Measurements from ENCODE around the gene NSL1.
"Not testable (repeated sequence)": the region's sequence is repeated elsewhere in the genome, so short reads cannot be mapped to it uniquely, and the experiment has no call there.

Gene NSL1

DNA sequence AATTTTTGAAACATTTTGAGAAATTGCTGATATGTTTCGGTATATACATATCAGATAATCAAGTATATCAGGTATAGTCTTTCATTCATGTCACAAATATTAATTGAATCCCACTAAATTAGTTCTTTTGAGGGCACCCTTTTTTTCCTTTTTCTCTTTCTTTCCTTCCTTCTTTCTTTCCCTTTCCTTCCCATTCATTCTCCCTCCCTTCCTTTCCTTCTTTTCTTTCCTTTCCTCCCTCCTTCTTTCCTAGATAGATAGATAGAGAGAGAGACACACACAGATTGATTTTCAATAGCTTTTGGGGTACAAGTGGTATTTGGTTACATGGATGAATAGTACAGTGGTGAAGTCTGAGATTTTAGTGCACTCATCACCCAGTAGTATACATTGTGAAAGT is 5.7 kb downstream of the NSL1 start:
- no peaks in the 10 kb centered on the region for H3K27me3 ChIP-seq (ENCODE audit: control insufficient read depth, insufficient read depth, low read length)
- H3K27ac ChIP-seq: no peak overlapping the region
- H3K9me3 ChIP-seq (ENCODE audit: control insufficient read depth, low read length): no peaks in the 10 kb centered on the region
- no peaks in the 10 kb centered on the region for H3K79me2 ChIP-seq
- no peak overlapping the region for H3K4me3 ChIP-seq (ENCODE audit: low read depth, low read length)
- no peak overlapping the region for H2AFZ ChIP-seq
- H3K36me3 ChIP-seq (ENCODE audit: control insufficient read depth, insufficient read depth, low read length): no peaks in the 10 kb centered on the region
- H3K9ac ChIP-seq: no peak overlapping the region
- H3K4me2 ChIP-seq (ENCODE audit: low read length): no peak overlapping the region
- TF ChIP-seq, protein P1, sequence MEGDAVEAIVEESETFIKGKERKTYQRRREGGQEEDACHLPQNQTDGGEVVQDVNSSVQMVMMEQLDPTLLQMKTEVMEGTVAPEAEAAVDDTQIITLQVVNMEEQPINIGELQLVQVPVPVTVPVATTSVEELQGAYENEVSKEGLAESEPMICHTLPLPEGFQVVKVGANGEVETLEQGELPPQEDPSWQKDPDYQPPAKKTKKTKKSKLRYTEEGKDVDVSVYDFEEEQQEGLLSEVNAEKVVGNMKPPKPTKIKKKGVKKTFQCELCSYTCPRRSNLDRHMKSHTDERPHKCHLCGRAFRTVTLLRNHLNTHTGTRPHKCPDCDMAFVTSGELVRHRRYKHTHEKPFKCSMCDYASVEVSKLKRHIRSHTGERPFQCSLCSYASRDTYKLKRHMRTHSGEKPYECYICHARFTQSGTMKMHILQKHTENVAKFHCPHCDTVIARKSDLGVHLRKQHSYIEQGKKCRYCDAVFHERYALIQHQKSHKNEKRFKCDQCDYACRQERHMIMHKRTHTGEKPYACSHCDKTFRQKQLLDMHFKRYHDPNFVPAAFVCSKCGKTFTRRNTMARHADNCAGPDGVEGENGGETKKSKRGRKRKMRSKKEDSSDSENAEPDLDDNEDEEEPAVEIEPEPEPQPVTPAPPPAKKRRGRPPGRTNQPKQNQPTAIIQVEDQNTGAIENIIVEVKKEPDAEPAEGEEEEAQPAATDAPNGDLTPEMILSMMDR (IDR thresholded peaks at IDR 0.05): no peak
- H3K4me1 ChIP-seq: no peaks in the 10 kb centered on the region

DNA sequence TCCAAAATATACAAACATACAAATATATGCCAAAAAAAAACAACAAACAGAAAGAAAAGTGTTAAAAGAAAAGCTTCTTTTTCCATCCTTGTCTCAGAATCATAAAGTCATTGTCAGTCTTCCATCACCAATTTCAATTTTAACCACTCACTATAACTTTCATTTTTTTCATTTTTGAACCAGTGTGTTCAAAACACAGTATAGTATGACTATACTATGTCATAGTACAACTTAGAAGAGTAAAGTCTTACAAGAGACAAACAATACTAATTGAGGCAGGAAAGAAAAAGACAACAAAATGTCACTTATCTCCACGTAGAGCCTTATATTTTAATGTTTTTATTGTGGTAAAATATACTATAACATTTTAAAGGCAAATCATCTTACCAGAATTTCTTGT is 7.6 kb downstream of the NSL1 start:
- no peak overlapping the region for H3K9ac ChIP-seq
- H3K27ac ChIP-seq: no peak overlapping the region
- no peaks in the 10 kb centered on the region for H3K4me1 ChIP-seq
- H3K9me3 ChIP-seq (ENCODE audit: control insufficient read depth, low read length): no peaks in the 10 kb centered on the region
- H3K4me3 ChIP-seq (ENCODE audit: low read depth, low read length): no peak overlapping the region
- H3K36me3 ChIP-seq (ENCODE audit: control insufficient read depth, insufficient read depth, low read length): no peaks in the 10 kb centered on the region
- TF ChIP-seq, protein P1 (IDR thresholded peaks at IDR 0.05): no peak
- H3K4me2 ChIP-seq (ENCODE audit: low read length): no peak overlapping the region
- H3K79me2 ChIP-seq: no peaks in the 10 kb centered on the region
- H3K27me3 ChIP-seq (ENCODE audit: control insufficient read depth, insufficient read depth, low read length): no peaks in the 10 kb centered on the region
- no peak overlapping the region for H2AFZ ChIP-seq

DNA sequence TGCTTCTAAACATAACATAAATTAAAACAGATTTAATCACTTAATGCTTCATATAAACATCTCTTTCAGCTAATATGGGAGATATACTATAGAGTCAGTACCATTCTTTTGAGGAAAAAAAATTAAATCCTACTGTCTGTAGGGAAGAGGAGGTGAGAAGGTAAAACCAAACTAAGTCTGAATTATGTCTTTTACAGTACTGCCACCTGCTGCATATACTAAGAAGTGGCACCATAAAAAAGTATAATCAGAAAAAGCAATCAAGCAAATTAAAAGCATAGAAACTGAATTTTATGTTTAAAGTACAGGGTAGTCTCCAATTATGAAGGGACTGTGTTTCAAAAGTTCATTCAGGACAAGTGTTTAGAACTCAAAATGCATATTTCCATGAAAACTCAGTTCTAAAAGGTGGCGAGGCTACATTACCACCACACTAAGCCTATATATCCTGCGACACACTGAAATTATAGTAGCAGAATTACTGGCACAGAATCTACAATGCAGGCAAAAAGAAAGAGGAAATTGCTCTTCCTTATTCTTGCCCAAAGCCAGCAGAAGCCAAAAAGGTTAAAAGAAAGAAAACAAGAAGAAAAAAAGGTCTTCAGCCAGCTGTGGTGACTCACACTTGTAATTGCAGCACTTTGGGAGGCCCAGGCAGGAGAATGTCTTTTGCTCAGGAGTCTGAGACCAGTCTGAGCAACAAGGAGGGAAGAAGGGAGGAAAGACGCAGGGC is 9.0 kb downstream of the NSL1 start:
- H3K4me1 ChIP-seq: no peaks in the 10 kb centered on the region
- H3K9ac ChIP-seq: no peak overlapping the region
- no peak overlapping the region for H3K4me2 ChIP-seq (ENCODE audit: low read length)
- no peak overlapping the region for H2AFZ ChIP-seq
- H3K27ac ChIP-seq: no peak overlapping the region
- H3K4me3 ChIP-seq (ENCODE audit: low read depth, low read length): no peak overlapping the region
- no peaks in the 10 kb centered on the region for H3K79me2 ChIP-seq
- no peaks in the 10 kb centered on the region for H3K9me3 ChIP-seq (ENCODE audit: control insufficient read depth, low read length)
- TF ChIP-seq, protein P1 (IDR thresholded peaks at IDR 0.05): peak; percentile 20
- no peaks in the 10 kb centered on the region for H3K36me3 ChIP-seq (ENCODE audit: control insufficient read depth, insufficient read depth, low read length)
- no peaks in the 10 kb centered on the region for H3K27me3 ChIP-seq (ENCODE audit: control insufficient read depth, insufficient read depth, low read length)

DNA sequence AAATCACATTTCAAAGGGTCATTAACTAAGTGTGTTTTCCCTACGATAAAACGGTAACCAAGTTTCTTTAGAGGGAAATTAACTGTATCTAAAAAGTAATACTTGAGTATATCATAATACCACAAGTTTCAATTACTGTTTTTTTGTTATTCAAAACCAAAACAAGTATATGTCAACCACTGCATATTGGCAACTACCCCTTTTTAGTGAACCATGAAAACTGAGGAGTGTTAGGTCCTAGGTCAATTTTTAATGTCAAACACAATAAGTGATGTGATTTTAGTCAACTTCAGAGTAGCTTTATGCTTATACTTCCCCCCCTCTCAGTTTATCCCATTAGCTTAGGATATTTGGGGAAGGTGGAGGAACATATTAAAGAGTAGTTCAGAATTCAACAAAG is 10.4 kb downstream of the NSL1 start:
- H2AFZ ChIP-seq: no peak overlapping the region
- H3K27me3 ChIP-seq (ENCODE audit: control insufficient read depth, insufficient read depth, low read length): no peaks in the 10 kb centered on the region
- H3K9me3 ChIP-seq (ENCODE audit: control insufficient read depth, low read length): no peaks in the 10 kb centered on the region
- H3K79me2 ChIP-seq: no peaks in the 10 kb centered on the region
- no peak overlapping the region for H3K4me2 ChIP-seq (ENCODE audit: low read length)
- no peak overlapping the region for H3K27ac ChIP-seq
- H3K36me3 ChIP-seq (ENCODE audit: control insufficient read depth, insufficient read depth, low read length): no peaks in the 10 kb centered on the region
- no peak overlapping the region for H3K4me3 ChIP-seq (ENCODE audit: low read depth, low read length)
- TF ChIP-seq, protein P1 (IDR thresholded peaks at IDR 0.05): no peak
- no peaks in the 10 kb centered on the region for H3K4me1 ChIP-seq
- no peak overlapping the region for H3K9ac ChIP-seq

DNA sequence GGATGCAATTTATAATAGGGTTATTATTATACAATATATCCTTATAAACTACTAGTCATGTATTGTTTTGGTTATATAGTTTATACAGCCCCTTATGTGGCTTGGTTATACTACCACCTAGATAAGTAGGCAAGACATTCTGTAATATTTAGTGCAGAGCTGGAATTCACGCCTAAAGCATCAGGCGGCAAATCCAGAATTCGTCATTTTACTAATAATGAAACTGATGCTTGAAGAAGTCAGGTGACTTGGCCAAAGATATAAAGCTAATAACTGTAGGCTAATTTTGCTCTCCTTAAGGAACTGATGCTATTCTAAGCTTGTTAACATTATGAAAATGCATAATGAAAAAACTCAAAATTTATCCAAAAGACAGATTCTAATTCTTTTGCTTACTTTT is 10.8 kb downstream of the NSL1 start:
- H3K4me3 ChIP-seq (ENCODE audit: low read depth, low read length): no peak overlapping the region
- TF ChIP-seq, protein P1 (IDR thresholded peaks at IDR 0.05): no peak
- no peak overlapping the region for H2AFZ ChIP-seq
- H3K9me3 ChIP-seq (ENCODE audit: control insufficient read depth, low read length): no peaks in the 10 kb centered on the region
- H3K27ac ChIP-seq: no peak overlapping the region
- H3K79me2 ChIP-seq: no peaks in the 10 kb centered on the region
- H3K9ac ChIP-seq: no peak overlapping the region
- no peaks in the 10 kb centered on the region for H3K4me1 ChIP-seq
- H3K36me3 ChIP-seq (ENCODE audit: control insufficient read depth, insufficient read depth, low read length): no peaks in the 10 kb centered on the region
- no peaks in the 10 kb centered on the region for H3K27me3 ChIP-seq (ENCODE audit: control insufficient read depth, insufficient read depth, low read length)
- no peak overlapping the region for H3K4me2 ChIP-seq (ENCODE audit: low read length)

DNA sequence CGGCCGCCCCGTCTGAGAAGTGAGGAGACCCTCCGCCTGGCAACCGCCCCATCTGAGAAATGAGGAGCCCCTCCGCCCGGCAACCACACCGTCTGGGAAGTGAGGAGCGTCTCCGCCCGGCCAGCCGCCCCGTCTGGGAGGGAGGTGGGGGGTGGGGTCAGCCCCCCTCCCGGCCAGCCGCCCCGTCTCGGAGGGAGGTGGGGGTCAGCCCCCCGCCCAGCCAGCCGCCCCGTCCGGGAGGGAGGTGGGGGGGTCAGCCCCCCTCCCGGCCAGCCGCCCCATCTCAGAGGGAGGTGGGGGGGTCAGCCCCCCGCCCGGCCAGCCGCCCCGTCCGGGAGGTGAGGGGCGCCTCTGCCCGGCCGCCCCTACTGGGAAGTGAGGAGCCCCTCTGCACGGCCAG is 12.5 kb downstream of the NSL1 start:
- not testable (repeated sequence) for H3K4me1 ChIP-seq; H3K4me2 ChIP-seq (ENCODE audit: low read length); H3K9ac ChIP-seq; H3K27me3 ChIP-seq (ENCODE audit: control insufficient read depth, insufficient read depth, low read length); H3K4me3 ChIP-seq (ENCODE audit: low read depth, low read length); H3K36me3 ChIP-seq (ENCODE audit: control insufficient read depth, insufficient read depth, low read length); H3K9me3 ChIP-seq (ENCODE audit: control insufficient read depth, low read length); H3K79me2 ChIP-seq; H2AFZ ChIP-seq; H3K27ac ChIP-seq
